CD4-positive, CD25-positive, alpha-beta regulatory T cell (primary cell): ENCODE data around the gene ZSCAN10. TPM values are rescaled to one million over a fixed set of nuclear protein-coding genes. Genes with fewer than 3 reads are reported as not detected.
"Not testable (repeated sequence)": the region's sequence is repeated elsewhere in the genome, so short reads cannot be mapped to it uniquely, and the experiment has no call there.

ENCODE experiments used
- ATAC-seq, 2 donors: fragments of 150-1000 bp; cut with Tn5 transposase; one replicate each; pipeline ENCODE4 v1.10.0; 2021; ENCODE audit warnings: low read depth in 2 of 2, moderate number of reproducible peaks in 2 of 2, moderate library complexity in 1 of 2
- DNase-seq, 3 donors: peaks; one replicate each; pipeline versions ENCODE4 v3.0.0 to v3.0.0-alpha.2; 2012 to 2022; ENCODE audit warnings: mixed read lengths in 1 of 3
- H3K27ac ChIP-seq: one replicate; pipeline ENCODE4 v1.7.0; 2013; ENCODE audit warnings: mild to moderate bottlenecking, low read length; ENCODE audit not compliant: insufficient read depth, poor library complexity, severe bottlenecking
- H3K27me3 ChIP-seq: one replicate; pipeline ENCODE4 v1.7.0; 2013; ENCODE audit warnings: low read length; ENCODE audit not compliant: control insufficient read depth, insufficient read depth
- H3K36me3 ChIP-seq: one replicate; pipeline ENCODE4 v1.7.0; 2013; ENCODE audit warnings: mild to moderate bottlenecking, low read length, moderate library complexity; ENCODE audit not compliant: control insufficient read depth, insufficient read depth
- H3K4me1 ChIP-seq: 2 replicates; pipeline ENCODE4 v1.7.0; 2013; ENCODE audit warnings: mild to moderate bottlenecking, low read length; ENCODE audit not compliant: insufficient read depth, control insufficient read depth, poor library complexity, severe bottlenecking
- H3K4me3 ChIP-seq: one replicate; pipeline ENCODE4 v1.7.0; 2013; ENCODE audit warnings: low read depth, mild to moderate bottlenecking, low read length, moderate library complexity
- H3K9me3 ChIP-seq, 2 experiments: 1 replicate in 1 of 2; 2 replicates in 1 of 2; pipeline ENCODE4 v1.7.0; 2013; ENCODE audit warnings: low read length in 2 of 2, mild to moderate bottlenecking in 1 of 2, moderate library complexity in 1 of 2; ENCODE audit not compliant: control insufficient read depth in 2 of 2
- H3K27ac Mint-ChIP-seq, 3 donors: one replicate each; pipeline ENCODE4 v1.8.0; 2020 to 2022; ENCODE audit warnings: mild to moderate bottlenecking in 3 of 3, mixed read lengths in 3 of 3, moderate library complexity in 2 of 3
- H3K27me3 Mint-ChIP-seq: one replicate; pipeline ENCODE4 v1.8.0; 2022; ENCODE audit warnings: mild to moderate bottlenecking, mixed read lengths
- H3K36me3 Mint-ChIP-seq: one replicate; pipeline ENCODE4 v1.8.0; 2020; ENCODE audit warnings: mixed read lengths
- H3K4me1 Mint-ChIP-seq, 4 donors: one replicate each; pipeline ENCODE4 v1.8.0; 2020 to 2022; ENCODE audit warnings: mixed read lengths in 4 of 4, mild to moderate bottlenecking in 1 of 4
- H3K4me3 Mint-ChIP-seq, 4 donors: one replicate each; pipeline ENCODE4 v1.8.0; 2020 to 2022; ENCODE audit warnings: mild to moderate bottlenecking in 4 of 4, mixed read lengths in 4 of 4, moderate library complexity in 3 of 4
- H3K9me3 Mint-ChIP-seq, 7 donors: one replicate each; pipeline ENCODE4 v1.8.0; 2020 to 2022; ENCODE audit warnings: mixed read lengths in 7 of 7, mild to moderate bottlenecking in 3 of 7, moderate library complexity in 2 of 7
- polyA plus RNA-seq, 4 donors: library from polyadenylated mRNA; unstranded; fragments of 300-500 nt; fragmentation: Illumina TruSeq; gene quantifications; one replicate each; pipeline ENCODE4 v1.2.3, GENCODE V29; 2021
- total RNA-seq: library from RNA; stranded (reverse); gene quantifications from one replicate; pipeline ENCODE4 v1.2.3, GENCODE V29; 2022

The ZSCAN10 gene
- total and polyA plus RNA-seq, 5 donors from 2014 or later: 0.81 TPM; not detected in 4

DNA sequence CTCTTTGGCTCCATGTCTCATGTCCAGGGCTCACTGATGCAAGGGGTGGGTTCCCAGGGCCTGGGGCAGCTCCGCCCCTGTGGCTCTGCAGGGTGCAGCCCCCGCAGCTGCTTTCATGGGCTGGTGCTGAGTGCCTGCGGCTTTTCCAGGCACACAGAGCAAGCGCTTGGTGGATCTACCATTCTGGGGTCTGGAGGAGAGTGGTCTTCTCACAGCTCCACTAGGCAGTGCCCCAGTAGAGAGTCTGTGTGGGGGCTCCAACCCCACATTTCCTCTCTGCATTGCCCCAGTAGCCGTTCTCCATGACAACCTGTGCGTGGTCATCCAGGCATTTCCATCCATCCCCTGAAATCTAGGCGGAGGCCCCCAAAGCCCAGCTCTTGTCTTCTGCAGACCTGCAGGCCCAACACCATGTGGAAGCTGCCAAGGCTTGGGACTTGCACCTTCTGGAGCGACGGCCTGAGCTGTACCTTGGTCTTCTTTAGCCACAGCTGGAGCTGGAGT, 28.4 kb downstream of the ZSCAN10 start:
- peak overlapping the region; percentile 70 to 98 (median 83) for H3K27ac Mint-ChIP-seq
- peaks cover 90% of the 10 kb centered on the region for H3K4me1 ChIP-seq
- no peak overlapping the region for H3K4me3 ChIP-seq
- peaks cover 0 to 2% (median 0%) of the 10 kb centered on the region in 7 donors for H3K9me3 Mint-ChIP-seq
- H3K27me3 ChIP-seq: no peaks in the 10 kb centered on the region
- H3K9me3 ChIP-seq: no peaks in the 10 kb centered on the region
- ATAC-seq: no peak
- peak overlapping the region; percentile 45 for H3K27ac ChIP-seq
- peak in 1 of 3 donors; percentile 59 for DNase-seq
- peaks cover 31% of the 10 kb centered on the region for H3K36me3 Mint-ChIP-seq
- H3K36me3 ChIP-seq: peaks cover 26% of the 10 kb centered on the region
- peaks cover 9 to 79% (median 54%) of the 10 kb centered on the region in 4 donors for H3K4me1 Mint-ChIP-seq
- peak overlapping the region; percentile 65 to 100 (median 82) for H3K4me3 Mint-ChIP-seq
- peaks cover 8% of the 10 kb centered on the region for H3K27me3 Mint-ChIP-seq

DNA sequence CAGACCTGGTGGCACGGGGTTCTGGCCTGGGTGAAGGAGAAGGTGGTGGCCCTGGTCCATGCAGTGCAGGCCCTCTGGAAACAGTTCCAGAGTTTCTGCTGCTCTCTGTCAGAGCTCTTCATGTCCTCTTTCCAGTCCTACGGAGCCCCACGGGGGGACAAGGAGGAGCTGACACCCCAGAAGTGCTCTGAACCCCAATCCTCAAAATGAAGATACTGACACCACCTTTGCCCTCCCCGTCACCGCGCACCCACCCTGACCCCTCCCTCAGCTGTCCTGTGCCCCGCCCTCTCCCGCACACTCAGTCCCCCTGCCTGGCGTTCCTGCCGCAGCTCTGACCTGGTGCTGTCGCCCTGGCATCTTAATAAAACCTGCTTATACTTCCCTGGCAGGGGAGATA, 29.9 kb downstream of the ZSCAN10 start:
- H3K36me3 Mint-ChIP-seq: peaks cover 35% of the 10 kb centered on the region
- not testable (repeated sequence) for H3K9me3 Mint-ChIP-seq, DNase-seq, ATAC-seq, H3K4me3 ChIP-seq, H3K9me3 ChIP-seq, H3K27me3 Mint-ChIP-seq, H3K27me3 ChIP-seq
- peak overlapping the region; percentile 70 to 98 (median 83) for H3K27ac Mint-ChIP-seq
- peaks cover 26% of the 10 kb centered on the region for H3K36me3 ChIP-seq
- peak overlapping the region; percentile 62 to 100 (median 76) for H3K4me3 Mint-ChIP-seq
- H3K4me1 Mint-ChIP-seq: peaks cover 5 to 79% (median 48%) of the 10 kb centered on the region in 4 donors
- H3K4me1 ChIP-seq: peaks cover 90% of the 10 kb centered on the region
- H3K27ac ChIP-seq: peak overlapping the region; percentile 55

GRCh38 chr16:3068487-3068886, 30.6 kb downstream of the ZSCAN10 start:
- Mint-ChIP-seq H3K9me3 (peaks cover 0 to 2% (median 0%) of the 10 kb centered on the region in 7 donors), H3K4me3 (peak overlapping the region; percentile 98 to 100 (median 99))
- peaks cover 90% of the 10 kb centered on the region for H3K4me1 ChIP-seq

GRCh38 chr16:3066440-3066748, 32.7 kb downstream of the ZSCAN10 start:
- H3K4me1 ChIP-seq: peaks cover 82% of the 10 kb centered on the region
- ATAC-seq (no peak), DNase-seq (peak in 1 of 3 donors; percentile 33)
- Mint-ChIP-seq H3K27ac (peak overlapping the region; percentile 99 to 100 (median 100)), H3K9me3 (peaks cover 0 to 2% (median 0%) of the 10 kb centered on the region in 7 donors), H3K27me3 (no peaks in the 10 kb centered on the region), H3K4me3 (peak overlapping the region; percentile 99 to 100 (median 100)), H3K4me1 (peaks cover 9 to 75% (median 42%) of the 10 kb centered on the region in 4 donors), H3K36me3 (peaks cover 35% of the 10 kb centered on the region)
- H3K36me3 ChIP-seq: peaks cover 26% of the 10 kb centered on the region
- no peaks in the 10 kb centered on the region for H3K27me3 ChIP-seq
- peak overlapping the region; percentile 96 for H3K27ac ChIP-seq
- peak overlapping the region; percentile 95 for H3K4me3 ChIP-seq
- no peaks in the 10 kb centered on the region for H3K9me3 ChIP-seq

More at GRCh38 chr16:3068487-3068886, 30.6 kb downstream of the ZSCAN10 start:
- H3K9me3 ChIP-seq: no peaks in the 10 kb centered on the region
- peak overlapping the region; percentile 87 for H3K4me3 ChIP-seq
- ATAC-seq (no peak), DNase-seq (peak in 1 of 3 donors; percentile 82)
- H3K27ac Mint-ChIP-seq: peak overlapping the region; percentile 98 to 99 (median 98)
- peaks cover 26% of the 10 kb centered on the region for H3K36me3 ChIP-seq
- H3K4me1 Mint-ChIP-seq: peaks cover 5 to 78% (median 46%) of the 10 kb centered on the region in 4 donors
- peak overlapping the region; percentile 96 for H3K27ac ChIP-seq
- H3K27me3 ChIP-seq: no peaks in the 10 kb centered on the region
- H3K27me3 Mint-ChIP-seq: peaks cover 4% of the 10 kb centered on the region
- H3K36me3 Mint-ChIP-seq: peaks cover 35% of the 10 kb centered on the region

DNA sequence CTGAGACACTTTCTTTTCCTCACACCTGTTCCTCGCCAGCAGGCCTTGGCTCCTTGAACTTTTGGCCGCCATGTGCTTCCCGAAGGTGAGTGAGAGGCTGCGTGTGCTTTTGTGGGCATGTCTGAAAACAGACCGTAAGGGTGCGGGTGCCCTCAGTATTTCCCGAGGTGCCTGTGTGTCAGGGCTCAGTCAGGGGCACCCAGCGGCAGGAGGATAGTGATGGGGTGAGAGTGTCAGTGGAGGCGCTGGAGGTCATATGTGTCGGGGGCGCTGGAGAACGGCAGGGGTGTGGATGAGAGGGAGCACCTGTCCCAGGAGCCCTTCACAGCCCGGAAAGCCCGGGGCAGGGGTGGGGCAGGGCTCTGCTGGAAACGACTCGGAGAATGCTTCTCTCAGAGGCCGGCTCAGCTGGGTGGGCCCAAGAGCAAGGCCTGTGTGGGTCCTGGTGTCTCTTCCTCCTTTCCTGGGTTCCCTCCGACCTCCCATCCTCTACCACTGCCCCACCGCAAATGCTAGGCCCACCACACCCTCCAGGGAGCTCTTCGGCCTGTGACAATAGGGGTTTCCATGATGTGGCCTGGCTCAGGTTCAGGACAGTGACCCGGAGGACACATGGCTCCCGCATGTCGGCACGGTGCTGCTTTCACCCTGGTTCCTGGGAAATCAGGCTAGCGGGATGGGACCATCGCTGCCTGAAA, 33.2 kb downstream of the ZSCAN10 start:
- H3K9me3 Mint-ChIP-seq: peaks cover 0 to 2% (median 0%) of the 10 kb centered on the region in 7 donors
- H3K36me3 ChIP-seq: peaks cover 26% of the 10 kb centered on the region
- H3K27ac ChIP-seq: peak overlapping the region; percentile 96
- no peaks in the 10 kb centered on the region for H3K27me3 ChIP-seq
- peak overlapping the region; percentile 99 to 100 (median 100) for H3K27ac Mint-ChIP-seq
- H3K4me3 Mint-ChIP-seq: peak overlapping the region; percentile 99 to 100 (median 100)
- H3K4me1 ChIP-seq: peaks cover 77% of the 10 kb centered on the region
- H3K4me1 Mint-ChIP-seq: peaks cover 9 to 70% (median 37%) of the 10 kb centered on the region in 4 donors
- DNase-seq (no peak), ATAC-seq (peak; percentile 22 to 23)
- H3K27me3 Mint-ChIP-seq: no peaks in the 10 kb centered on the region
- H3K9me3 ChIP-seq: no peaks in the 10 kb centered on the region
- H3K36me3 Mint-ChIP-seq: peaks cover 35% of the 10 kb centered on the region
- peak overlapping the region; percentile 95 for H3K4me3 ChIP-seq

GRCh38 chr16:3065069-3065741, 33.9 kb downstream of the ZSCAN10 start, which contains the start of gene IL32:
Gene IL32, plus strand, starts transcription at chr16:3065640. Its CDS starts 172 bp downstream, at chr16:3065812.
- Histone ChIP-seq H3K4me1 (peaks cover 72% of the 10 kb centered on the region), H3K9me3 (no peaks in the 10 kb centered on the region), H3K27ac (peak within 1 kb of the TSS; percentile 96), H3K4me3 (peak within 1 kb of the TSS; percentile 95), H3K27me3 (no peaks in the 10 kb centered on the region), H3K36me3 (peaks cover 26% of the 10 kb centered on the region)
- Mint-ChIP-seq H3K36me3 (peaks cover 33% of the 10 kb centered on the region), H3K4me3 (peak within 1 kb of the TSS; percentile 99 to 100 (median 100)), H3K27ac (peak within 1 kb of the TSS; percentile 99 to 100 (median 100)), H3K27me3 (no peaks in the 10 kb centered on the region), H3K9me3 (peaks cover 0 to 2% (median 0%) of the 10 kb centered on the region in 7 donors), H3K4me1 (peaks cover 9 to 69% (median 37%) of the 10 kb centered on the region in 4 donors)
- DNase-seq (peak; percentile 64 to 92 (median 65)), ATAC-seq (peak; percentile 59 to 67)

- no peak overlapping the region for H3K4me3 ChIP-seq
- Mint-ChIP-seq H3K4me3 (peak overlapping the region; percentile 99 to 100 (median 100)), H3K4me1 (peaks cover 4 to 64% (median 33%) of the 10 kb centered on the region in 4 donors), H3K27me3 (no peaks in the 10 kb centered on the region), H3K36me3 (peaks cover 22% of the 10 kb centered on the region), H3K27ac (peak overlapping the region; percentile 88 to 100 (median 99)), H3K9me3 (peaks cover 0 to 2% (median 0%) of the 10 kb centered on the region in 7 donors)
- H3K27ac ChIP-seq: peak overlapping the region; percentile 96
- ATAC-seq: no peak
- no peaks in the 10 kb centered on the region for H3K9me3 ChIP-seq
- no peaks in the 10 kb centered on the region for H3K27me3 ChIP-seq
- no peak for DNase-seq
- peaks cover 67% of the 10 kb centered on the region for H3K4me1 ChIP-seq
- peaks cover 15% of the 10 kb centered on the region for H3K36me3 ChIP-seq
These were observed 35.3 kb downstream of the ZSCAN10 start for GRCh38 chr16:3063625-3064386.
